NCI-H2196 (cell line): ENCODE measurements around the gene MVK.
"Not testable (repeated sequence)": the region's sequence is repeated elsewhere in the genome, so short reads cannot be mapped to it uniquely, and the experiment has no call there.

Experiments
- DNase-seq: peaks from one replicate; lab custom pipeline; 2025; ENCODE audit not compliant: unreplicated experiment; lab: John Stamatoyannopoulos, UW

The MVK gene

DNA sequence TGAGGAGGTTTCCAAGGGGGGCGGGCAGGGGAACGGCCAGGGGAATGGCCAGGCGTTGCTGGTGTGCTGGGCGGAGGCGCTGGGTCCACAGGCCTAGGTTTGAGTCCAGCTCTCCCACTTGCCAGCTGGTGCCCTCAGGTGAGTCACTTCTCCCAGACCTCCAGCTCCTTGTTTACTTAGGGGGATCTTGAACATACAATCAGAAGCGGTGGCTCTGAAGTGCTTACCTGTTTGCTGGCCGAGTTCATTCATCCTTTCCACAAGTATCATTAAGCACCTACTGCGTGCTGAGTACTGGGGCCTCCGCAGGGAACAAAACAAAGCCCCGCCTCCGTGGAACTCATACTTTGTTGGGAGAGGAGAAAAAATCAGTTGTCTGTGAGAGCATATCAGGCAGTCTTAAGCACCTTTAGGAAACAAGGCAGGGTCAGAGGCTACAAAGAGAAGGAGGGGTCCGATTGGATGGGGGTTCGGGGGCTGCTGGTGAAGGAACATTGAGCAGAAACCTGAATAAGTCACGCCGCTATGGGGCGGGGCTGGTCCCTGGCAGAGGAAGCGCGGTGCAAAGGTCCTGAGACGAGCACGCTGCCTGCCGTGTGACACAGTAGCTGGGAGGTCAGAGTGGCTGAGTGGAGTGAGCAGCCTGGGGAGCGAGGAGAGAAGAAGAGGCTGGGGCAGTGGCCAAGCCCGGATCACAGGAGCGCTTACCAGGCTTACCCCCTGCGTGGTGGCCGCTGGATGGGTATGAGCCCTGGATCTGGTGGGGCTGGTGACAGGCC is 15.1 kb downstream of the MVK start:
- DNase-seq = no peak

DNA sequence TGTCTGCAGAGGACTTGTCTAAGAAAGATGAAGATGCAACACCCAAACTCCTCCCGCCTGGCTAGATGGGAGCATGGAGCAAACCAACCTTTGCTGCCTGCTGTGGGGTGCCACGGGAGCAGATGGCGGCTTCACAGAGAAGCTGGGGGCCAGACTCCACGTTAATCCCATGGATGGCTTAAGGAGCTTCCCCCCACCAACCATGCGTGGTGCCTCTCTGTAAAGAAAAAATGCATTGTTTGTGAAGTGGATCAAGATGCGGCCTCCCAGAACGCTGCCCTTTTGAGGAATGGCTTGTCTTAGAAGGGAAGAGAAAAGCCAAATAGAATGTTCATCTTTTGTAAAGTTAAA is 15.6 kb downstream of the MVK start:
- no peak for DNase-seq

DNA sequence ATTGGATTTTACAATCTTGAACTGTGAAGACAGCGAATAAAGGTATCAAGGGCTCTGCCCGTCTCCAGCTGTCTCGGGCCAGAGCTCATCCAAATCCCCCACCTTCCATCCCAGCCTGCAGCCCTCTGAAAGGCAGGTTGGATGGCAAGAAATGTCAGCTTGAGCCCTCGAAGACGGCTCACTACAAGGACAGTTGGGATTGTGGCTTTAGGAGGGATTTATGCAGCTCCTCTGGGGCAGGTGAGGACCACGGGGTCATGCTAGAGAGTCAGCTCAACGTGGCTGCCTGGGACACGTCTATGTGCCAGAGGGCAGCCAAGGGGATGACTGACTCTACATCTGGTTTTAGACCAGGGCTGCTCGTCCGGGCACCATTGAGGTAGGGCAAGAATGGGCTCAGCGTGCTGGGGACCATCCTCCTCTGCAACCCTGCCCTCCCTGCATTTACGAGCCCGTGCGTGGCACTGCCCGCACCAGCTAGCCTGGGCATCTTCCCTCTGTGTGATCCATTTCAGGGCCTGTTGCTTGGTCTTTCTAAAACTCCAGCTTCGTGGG is 16.2 kb downstream of the MVK start:
- DNase-seq = no peak

DNA sequence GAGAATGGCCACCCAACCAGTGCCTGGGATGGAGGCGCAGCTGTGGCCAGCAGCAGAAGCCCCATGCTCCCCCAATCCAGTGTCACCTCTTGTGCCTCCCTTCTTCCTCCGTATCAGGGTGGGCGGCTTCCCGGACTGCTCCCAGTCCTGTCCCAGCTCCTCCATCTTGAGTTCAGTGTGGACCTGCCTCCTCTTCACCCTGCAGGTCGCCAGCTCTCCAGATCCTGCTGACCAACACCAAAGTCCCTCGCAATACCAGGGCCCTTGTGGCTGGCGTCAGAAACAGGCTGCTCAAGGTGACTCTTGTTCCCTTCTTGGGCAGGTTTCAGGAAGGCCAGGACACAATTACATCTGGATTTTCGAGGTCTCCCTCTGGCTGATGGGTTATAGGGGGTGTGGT is 17.0 kb downstream of the MVK start:
- DNase-seq = no peak

DNA sequence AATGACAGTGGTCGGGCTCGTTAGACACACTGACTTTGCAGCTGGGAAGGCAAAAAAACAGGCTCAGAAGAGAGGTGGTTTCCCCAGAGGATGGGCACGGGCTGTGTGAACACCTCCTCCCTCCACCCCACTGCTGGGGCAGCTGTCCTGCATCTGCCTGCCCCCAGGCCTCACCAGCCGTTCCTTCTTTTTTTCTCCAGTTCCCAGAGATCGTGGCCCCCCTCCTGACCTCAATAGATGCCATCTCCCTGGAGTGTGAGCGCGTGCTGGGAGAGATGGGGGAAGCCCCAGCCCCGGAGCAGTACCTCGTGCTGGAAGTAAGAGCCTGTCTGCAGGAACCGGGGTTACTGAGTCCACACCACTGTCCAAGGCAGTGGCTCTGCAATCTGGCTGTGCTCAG is 17.4 kb downstream of the MVK start:
- DNase-seq = no peak

DNA sequence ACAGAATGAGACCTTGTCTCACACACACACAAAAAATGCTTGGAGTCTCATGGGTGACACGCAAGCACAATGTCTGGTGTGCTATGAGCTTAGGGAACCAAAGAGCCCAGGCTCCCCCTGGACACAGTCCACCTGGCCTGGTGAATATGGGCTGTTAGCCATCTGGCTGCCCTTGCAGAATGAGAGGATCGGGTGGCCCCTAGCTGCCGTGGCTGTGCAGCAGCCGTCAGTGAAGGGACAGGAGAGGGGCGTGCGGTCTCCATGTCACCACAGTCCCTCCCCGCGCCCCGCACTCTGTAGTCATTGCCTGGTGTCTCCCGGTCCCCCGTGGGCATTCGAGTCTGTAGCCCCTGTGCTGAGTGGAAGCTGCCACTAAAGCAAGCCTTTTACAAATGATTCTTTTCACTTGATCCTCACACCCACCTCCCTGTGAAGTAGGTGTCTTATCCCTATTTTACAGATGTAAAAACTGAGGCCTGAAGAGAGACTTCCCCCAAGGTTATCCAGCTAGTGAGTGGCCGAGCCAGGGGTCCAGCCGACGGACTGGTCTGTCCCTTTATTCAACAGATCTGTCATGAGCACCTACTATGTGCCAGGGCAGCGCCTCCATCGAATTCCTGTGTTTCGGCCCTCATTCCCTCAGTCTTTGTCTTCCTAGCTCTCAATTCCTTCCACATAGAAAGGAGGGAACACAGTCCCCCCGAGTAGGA is 18.8 kb downstream of the MVK start:
- DNase-seq = no peak

DNA sequence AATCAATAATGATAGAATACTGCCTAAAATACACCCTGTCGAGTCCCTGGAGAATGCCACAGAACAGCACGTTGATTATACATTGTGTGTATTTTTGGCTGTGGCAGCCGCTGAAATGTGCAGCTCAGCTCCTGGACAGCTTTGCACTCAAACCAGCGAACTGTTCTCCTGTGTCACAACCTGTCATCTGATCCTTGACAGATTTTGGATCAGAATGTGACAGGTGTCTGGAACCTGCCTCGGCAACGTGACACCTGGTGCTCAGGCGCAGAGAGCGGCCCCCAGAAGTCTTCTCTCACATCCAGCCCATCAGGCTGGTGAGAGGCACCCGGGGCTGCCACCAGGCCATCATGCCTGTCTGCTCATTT is 19.3 kb downstream of the MVK start:
- DNase-seq = no peak

DNA sequence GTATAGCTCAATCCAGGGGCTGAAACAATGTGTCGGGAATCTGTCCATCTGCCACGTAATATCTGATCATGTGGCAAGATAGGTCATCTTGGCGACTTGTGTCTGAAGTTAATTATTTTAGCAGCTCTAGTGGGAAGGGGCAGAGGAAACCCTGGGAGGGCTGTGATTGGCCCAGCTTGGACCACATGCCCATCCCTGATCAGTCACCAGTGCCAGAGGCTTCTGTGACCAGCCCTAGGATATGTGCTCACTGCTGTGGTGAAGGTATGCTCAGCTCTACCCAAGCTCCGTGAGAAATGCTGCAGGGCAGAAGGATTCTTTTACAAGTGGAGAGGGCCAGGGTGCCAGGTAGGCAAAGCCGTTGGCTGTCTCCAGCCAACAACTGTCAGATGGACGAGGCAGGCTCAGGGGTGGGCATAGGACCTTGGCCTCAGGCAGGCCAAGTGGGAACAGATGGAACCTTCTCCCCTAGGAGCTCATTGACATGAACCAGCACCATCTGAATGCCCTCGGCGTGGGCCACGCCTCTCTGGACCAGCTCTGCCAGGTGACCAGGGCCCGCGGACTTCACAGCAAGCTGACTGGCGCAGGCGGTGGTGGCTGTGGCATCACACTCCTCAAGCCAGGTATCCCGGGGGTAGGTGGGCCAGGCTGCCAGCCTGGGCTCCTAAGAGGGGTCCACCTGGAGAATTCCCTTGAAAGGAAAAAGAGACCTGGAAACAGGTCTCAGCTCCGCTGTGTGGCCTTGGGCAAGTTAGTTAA is 21.1 kb downstream of the MVK start:
- no peak for DNase-seq

DNA sequence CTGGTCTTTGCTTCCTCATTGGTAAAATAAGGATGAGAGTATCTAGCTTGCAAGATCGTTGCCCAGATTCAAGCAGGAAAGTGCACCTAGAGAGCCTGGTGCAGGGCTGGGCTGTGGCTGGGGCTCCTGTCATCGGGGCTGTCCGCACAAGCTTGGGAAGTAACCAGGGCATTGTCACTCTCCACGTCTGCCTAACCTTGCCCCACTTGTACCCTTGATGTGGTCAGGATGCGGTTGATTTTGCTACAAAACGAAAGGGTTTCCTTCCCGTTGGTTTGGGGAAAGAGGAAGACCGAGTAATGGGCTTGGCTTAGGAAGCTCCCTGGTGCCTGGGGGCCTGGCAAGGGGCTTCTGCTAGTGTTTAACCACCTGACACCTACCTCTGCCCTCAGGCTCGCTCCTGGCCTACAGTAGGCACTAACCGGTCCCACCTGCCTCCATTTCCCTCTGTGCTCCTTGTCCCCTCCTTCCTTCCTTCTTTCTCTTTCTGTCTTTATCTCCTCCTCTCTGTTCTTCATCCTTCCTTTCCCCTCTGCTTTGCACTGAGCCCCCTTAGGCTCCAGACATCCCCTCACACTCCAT is 21.8 kb downstream of the MVK start:
- no peak for DNase-seq

DNA sequence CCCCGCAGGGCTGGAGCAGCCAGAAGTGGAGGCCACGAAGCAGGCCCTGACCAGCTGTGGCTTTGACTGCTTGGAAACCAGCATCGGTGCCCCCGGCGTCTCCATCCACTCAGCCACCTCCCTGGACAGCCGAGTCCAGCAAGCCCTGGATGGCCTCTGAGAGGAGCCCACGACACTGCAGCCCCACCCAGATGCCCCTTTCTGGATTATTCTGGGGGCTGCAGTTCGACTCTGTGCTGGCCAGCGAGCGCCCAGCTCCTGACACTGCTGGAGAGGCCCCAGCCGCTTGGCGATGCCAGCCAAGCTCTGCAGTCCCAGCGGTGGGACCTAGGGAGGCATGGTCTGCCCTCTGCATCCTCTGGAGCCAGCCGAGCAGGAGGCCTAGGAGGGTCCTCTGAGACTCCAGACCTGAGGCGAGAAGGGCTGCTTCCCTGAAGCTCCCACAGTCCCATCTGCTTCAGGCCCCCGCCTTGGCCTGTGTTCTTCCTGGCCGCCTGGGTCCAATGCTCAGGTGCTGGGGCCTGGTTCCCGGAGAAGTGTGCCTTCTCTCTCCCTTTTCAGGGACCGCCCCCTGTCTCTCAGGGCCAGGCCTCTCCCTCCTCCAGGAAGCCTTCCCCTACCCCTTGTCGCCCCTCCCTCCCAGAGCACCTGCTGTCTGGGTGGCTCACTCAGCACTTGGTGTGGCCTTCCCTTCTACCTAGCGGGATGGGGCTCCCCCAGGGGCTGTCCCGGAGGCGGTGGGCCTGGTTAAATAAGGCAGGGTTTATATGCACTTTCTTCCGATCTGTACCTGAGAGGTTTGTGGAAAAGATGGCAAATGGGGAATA is 23.0 kb downstream of the MVK start:
- DNase-seq = peak; percentile 19

DNA sequence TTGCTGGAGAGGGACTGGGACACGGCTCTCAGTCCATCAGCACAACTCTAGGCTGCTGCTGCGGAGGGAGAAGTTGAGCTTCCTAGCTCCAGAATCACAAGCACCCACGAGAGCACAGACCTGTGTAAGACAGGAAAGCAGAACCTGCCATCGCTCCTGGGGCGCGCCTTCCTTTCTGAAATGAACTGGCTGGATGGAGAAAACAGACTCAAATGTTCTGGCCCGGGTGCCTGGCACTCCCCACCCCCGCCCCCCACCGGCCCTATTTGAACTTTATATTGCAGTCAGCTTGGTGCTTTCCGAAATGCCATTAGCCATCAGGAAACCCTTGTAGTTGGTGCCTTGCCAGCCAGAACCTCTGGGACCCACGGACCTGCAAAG is 23.8 kb downstream of the MVK start:
- no peak for DNase-seq

DNA sequence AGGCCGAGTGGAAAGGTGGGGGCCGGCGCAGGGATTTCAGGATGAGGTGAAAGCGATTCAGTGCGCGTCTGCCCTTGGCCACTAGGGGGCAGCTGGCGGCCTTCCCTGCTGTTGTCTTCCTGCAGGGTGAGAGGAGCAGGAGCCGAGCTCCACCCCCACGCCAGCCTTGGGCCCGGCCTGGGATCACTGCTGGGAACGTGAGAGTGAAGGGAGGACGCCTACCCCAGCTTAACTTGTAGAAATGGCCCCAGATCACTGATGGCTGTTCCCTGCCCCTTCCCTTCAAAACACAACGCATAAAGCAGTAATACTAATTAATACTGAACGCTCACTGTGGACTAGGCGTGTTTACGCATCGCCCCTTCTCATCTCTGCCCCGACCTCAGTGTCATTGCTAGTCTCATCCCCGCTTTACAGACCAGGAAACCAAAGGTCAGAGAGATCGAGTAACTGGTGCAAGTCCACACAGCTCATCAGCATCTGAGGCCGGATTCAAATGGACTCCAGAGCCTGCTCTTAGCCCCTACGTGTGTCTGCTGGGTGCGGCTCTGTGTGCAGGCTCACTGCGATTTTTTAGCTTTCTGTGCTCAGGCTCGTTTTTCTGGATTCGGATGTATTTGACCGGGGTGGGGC is 24.3 kb downstream of the MVK start:
- peak; percentile 86 for DNase-seq

DNA sequence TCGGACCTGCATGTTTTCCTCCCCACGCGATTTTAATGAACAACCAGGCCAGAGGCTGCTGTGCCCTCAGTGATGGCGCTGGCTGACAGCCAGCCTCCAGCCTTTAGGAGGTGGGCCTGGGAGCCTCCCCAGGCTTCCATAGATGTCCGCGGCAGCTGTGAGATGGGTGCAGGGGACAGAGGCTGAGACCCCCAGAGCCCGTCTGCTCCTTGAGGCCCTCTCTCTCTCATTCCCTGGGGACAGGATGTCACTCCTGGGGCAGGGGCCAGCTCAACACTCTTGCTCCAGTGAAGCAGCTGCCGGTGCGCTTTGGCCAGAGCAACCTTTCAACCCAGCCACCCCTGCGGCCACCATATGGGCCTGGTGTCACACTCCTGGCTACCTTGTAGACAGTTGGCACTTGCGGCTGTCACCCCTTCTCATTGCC is 24.8 kb downstream of the MVK start:
- no peak for DNase-seq

DNA sequence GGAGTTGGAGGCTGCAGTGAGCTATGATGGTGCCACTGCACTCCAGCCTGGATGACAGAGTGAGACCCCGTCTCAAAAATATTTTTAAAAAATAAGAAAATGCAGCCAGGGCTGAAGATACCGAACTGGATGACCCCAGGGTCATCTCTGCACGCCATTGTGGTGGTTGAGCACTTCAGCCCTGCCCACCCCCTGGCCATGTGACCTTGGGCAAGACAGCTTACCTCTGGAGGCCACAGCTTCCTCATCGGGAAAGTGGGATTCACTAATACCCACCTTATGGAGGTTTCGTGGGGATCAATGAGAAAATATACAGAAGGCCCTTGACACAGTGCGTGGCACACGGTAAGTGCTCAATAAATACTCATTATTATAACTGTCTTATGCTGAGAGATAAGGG is 25.5 kb downstream of the MVK start:
- DNase-seq = no peak

DNA sequence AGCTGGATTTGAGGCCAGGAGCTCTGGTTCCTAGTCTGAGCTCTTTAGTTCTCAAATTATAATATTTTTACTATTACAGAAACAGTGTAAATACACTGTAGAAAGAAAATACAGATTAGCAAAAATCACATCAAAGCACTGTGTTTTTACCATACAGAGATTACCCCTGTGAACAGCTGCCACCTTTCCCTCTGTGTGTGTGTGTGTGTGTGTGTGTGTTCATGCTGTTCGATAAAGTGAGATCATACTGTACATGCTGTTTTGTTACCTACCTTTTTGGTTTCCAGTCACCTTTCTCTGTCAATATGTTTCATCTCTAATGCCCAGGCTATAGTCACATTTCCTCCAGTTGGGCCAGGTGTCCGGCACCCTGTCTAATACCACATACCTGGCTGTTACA is 26.9 kb downstream of the MVK start:
- no peak for DNase-seq

DNA sequence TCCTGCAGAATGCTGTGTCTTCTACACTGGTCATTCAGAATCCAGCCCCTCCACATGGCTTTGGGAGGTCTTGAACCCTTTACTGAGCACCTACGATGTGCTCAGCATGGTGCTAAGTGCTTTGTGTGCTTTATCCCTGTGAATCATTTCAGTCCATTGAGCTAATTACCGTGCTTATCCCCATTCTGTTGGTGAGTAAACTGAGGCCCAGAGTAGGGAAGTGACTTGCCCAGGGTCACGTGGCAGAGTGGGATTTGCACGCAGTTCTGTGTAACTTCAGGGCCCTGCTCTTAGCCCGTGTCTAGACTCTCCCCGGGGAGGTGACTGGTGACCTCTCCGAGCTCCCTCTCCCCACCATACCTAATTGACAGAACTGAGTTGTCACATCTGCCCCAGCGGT is 27.4 kb downstream of the MVK start:
- no peak for DNase-seq

DNA sequence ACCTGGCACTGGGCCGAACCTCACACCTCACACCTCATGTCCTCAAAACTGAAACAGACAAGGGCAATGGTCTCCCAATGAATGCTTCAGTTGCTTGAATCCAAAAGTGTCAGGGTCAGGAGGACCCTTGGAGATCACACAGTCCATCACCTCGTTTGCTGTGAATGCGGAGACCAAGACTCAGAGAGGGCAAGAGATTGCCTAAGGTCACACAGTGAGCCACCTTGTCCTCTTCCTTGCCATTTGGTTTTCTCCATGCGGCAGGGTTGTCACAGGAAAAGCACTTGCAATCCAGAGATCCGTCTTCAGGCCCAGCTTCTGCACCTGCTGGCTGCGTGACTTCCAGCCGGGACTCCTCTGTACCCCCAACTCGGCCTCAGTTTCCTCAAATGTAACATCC is 28.0 kb downstream of the MVK start:
- DNase-seq = no peak

DNA sequence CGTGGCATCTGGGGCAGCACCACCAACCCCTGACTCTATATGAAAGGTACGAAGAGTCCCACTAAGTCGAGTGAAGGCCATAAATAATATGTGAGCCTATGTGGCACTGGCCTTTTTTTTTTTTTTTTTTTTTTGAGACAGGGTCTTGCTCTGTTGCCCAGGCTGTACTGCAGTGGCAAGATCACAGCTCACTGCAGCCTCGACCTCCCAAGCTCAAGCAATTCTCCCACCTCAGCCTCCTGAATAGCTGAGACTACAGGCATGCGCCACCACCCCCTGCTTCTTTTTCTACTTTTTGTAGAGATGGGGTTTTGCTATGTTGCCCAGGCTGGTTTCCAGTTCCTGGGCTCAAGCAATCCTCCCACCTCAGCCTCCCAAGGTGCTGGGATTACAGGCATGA is 28.5 kb downstream of the MVK start:
- DNase-seq = not testable (repeated sequence)

DNA sequence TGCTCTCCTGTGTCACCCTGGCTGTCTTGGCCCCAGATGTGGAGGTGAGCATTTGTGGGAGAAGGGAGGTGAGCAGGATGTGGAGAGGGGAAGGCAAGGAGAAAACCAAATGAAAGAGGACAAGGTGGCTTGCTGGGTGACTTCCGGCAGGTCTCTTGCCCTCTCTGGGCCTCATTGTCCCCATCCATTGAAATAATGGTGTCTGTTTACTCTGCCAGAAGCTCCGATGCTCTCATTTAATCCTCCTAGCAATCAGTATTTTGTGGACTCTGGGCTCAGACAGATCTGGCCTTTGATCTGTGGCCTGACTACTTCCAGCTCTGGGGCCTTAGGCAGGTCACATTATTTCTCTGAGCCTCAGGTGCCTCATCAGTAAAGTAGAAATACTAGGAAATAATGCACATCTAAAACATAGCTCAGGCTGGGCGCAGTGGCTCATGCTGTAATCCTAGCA is 30.6 kb downstream of the MVK start:
- no peak for DNase-seq

DNA sequence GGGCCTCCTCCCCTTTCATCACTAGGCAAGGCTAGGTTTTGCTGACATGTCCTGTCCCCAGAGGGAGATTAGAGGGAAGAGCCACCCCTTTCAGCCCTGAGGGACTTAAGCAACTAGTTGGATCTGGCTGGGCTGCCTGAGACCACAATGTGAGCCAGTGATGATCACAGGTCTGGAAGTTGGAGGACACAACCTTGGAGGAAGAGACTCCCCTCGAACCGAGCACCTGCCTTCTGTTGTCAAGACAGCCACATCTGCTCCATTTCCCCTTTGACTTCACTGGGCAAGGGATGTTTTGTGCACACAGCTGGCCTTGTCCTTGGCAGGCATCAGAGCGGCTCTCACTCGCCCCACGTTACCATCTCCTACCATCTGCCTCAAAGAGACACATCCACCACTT is 31.4 kb downstream of the MVK start:
- peak; percentile 26 for DNase-seq
